ENCODE measurements around the gene PHKA2.
A peak's percentile ranks its signal among the peaks of the same experiment; 100 is the strongest.

Gene PHKA2

DNA sequence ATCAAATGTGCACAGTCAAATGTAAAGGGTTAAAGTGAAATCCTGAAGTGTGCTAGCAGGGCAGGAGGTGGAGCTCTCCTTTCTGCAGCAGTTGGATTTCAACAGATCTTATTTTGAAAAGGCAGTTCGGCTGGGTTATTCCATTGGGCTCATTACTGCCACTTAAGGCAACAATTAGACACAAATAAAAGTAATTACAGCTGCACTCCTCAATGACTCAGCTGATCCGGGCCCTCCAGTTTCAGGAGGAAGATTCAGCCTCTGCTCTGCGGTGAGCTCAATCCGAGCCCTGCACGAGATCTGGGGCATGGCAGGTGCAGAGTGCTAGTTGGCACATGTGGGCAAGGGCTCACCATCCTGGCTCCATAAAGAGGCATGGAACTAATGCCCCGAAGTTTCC is 85.4 kb downstream of the PHKA2 start:
- TF ChIP-seq, protein P1, sequence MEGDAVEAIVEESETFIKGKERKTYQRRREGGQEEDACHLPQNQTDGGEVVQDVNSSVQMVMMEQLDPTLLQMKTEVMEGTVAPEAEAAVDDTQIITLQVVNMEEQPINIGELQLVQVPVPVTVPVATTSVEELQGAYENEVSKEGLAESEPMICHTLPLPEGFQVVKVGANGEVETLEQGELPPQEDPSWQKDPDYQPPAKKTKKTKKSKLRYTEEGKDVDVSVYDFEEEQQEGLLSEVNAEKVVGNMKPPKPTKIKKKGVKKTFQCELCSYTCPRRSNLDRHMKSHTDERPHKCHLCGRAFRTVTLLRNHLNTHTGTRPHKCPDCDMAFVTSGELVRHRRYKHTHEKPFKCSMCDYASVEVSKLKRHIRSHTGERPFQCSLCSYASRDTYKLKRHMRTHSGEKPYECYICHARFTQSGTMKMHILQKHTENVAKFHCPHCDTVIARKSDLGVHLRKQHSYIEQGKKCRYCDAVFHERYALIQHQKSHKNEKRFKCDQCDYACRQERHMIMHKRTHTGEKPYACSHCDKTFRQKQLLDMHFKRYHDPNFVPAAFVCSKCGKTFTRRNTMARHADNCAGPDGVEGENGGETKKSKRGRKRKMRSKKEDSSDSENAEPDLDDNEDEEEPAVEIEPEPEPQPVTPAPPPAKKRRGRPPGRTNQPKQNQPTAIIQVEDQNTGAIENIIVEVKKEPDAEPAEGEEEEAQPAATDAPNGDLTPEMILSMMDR (IDR thresholded peaks at IDR 0.05; ENCODE audit: low read depth, low read length, missing control alignments), result no peak
- DNase-seq, result no peak

DNA sequence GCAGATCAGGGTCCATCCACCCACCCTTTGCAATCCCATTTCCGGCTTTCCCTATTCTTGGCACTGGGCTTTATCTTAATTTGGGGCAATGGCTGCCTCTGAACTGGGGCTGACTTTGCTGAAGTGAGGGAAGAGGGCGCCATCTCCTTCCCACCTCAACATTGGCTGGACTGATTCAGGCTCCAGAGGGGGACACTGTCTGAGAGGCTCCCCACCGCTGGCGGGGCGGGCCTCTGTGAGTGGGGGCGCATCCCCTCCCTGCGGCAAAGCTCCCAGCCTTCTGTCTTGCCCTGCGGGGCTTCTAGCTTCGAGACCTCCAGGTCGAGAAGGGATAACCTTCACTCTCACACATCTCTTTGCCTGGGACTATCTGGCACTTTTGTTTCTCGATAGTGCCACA is 85.8 kb downstream of the PHKA2 start:
- TF ChIP-seq, protein P1 (IDR thresholded peaks at IDR 0.05; ENCODE audit: low read depth, low read length, missing control alignments), result no peak
- no peaks in the 10 kb centered on the region for H3K36me3 ChIP-seq (replicated peaks)
- no peak overlapping the region for H3K27ac ChIP-seq
- DNase-seq, result no peak
- H3K27me3 ChIP-seq (replicated peaks), result no peaks in the 10 kb centered on the region
- H3K4me3 ChIP-seq (ENCODE audit: low read depth, low read length), result no peak overlapping the region
- in situ Hi-C loops (cut with HindIII; ENCODE audit: low pct_ligation_motif_present, low sequenced_read_pairs), result no loop called here

More for the DNA sequence above, 85.4 kb downstream of the PHKA2 start:
- Histone ChIP-seq H3K27me3 (replicated peaks) (no peaks in the 10 kb centered on the region), H3K27ac (no peak overlapping the region), H3K36me3 (replicated peaks) (no peaks in the 10 kb centered on the region), H3K4me3 (ENCODE audit: low read depth, low read length) (no peak overlapping the region)
- in situ Hi-C loops (cut with HindIII; ENCODE audit: low pct_ligation_motif_present, low sequenced_read_pairs), result no loop called here

DNA sequence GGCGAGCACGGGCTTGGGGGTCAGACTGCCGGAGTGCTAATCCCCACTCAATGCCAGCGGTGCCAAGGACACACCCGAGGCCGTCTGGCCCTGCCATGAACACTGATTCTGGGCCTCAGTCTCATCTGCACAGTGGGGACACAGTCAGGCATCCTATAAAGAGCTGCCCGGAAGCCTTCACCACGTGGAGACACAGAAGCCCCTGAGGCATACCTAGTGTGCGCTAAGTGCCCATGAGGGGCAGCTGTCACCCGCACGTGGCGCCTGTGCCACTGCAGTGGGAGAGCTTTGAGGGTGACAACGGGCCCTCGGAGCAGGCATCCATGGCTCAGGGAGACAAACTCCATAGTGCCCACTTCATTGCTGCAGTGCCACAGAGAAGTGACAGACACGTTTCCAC is 86.3 kb downstream of the PHKA2 start:
- no peak for DNase-seq
- no peak overlapping the region for H3K27ac ChIP-seq
- no peaks in the 10 kb centered on the region for H3K27me3 ChIP-seq (replicated peaks)
- in situ Hi-C loops (cut with HindIII; ENCODE audit: low pct_ligation_motif_present, low sequenced_read_pairs), result no loop called here
- TF ChIP-seq, protein P1 (IDR thresholded peaks at IDR 0.05; ENCODE audit: low read depth, low read length, missing control alignments), result no peak
- H3K4me3 ChIP-seq (ENCODE audit: low read depth, low read length), result no peak overlapping the region
- H3K36me3 ChIP-seq (replicated peaks), result no peaks in the 10 kb centered on the region

DNA sequence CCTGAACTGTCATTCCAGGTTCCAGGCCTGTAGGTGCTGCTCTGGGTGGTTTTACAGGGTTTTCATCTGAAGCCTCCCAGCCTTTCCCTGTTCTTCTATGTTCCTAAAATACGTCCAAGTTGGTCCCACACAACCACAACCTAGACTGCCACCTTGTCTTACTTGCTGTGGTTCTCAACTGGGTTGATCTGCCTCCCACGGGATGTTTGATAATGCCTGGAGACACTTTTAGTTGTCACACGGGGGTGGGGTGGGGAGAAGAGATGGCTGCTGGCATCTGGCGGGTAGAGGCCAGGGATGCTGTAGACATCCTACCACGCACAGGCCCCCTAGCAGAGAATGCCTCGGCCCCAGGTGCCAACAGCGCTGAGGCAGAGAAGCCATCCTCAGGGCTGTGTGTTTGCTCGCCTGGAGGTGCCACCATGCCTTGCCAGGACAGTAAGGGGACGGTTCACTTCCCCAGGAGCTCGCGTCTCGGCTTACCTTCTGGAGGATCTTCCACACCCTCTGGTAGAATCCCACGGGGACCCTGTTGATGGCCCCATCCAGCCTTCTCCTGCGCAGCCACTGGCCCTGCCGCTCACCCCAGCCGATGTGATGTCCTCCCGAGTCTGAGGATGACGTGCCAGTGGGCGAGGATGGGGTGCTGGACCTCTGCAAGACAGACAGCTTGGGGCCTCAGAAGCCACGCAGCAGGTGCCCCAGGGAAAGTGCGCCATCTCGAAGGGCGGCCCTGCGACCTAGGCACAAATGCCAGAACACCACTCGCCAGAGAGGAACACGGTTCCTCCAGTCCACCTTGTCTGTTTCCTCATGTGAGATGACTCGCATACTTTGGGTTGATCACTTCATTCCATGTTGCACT is 87.0 kb downstream of the PHKA2 start:
- in situ Hi-C loops (cut with HindIII; ENCODE audit: low pct_ligation_motif_present, low sequenced_read_pairs), result no loop called here
- Histone ChIP-seq H3K27me3 (replicated peaks) (no peaks in the 10 kb centered on the region), H3K4me3 (ENCODE audit: low read depth, low read length) (no peak overlapping the region), H3K36me3 (replicated peaks) (no peaks in the 10 kb centered on the region), H3K27ac (no peak overlapping the region)
- no peak for DNase-seq
- TF ChIP-seq, protein P1 (IDR thresholded peaks at IDR 0.05; ENCODE audit: low read depth, low read length, missing control alignments), result no peak

DNA sequence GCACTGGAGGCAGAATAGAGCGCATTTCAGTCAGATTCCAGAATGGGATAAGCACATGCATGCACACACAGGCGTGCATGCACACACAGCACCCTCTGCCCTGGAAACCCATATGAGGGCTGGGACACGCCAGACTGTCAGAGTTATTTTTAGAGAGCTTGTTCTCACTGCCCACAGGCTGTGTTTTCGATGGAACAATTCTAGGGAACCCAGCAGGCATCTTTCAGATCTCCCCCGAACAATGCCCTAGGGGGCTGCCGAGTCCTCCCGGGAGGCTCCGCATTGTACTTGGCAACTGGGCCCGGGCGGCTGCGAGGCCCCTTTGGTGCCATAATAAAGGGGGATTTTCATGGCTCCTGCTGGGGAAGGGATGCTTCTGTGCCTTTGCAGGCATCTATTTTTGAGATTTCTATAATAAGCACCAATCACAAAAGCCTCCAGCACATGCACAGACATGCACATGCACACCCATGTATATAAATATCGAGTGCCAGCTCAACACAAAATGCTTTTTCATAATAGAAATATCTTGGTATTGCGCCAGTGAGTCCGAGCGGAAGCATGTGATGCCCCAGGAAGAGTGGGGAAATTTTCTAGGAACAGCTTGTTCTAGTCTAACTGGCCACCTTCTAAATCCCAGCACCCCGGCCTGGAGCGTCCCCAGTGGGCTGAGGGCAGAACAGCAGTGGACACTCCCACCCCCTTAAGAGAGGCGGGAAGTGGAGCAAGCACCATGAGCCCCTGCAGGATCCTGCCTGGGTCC is 88.5 kb downstream of the PHKA2 start:
- no peaks in the 10 kb centered on the region for H3K36me3 ChIP-seq (replicated peaks)
- peak; percentile 34 for DNase-seq
- TF ChIP-seq, protein P1 (IDR thresholded peaks at IDR 0.05; ENCODE audit: low read depth, low read length, missing control alignments), result peak; percentile 74
- in situ Hi-C loops (cut with HindIII; ENCODE audit: low pct_ligation_motif_present, low sequenced_read_pairs), result no loop called here
- H3K27ac ChIP-seq, result no peak overlapping the region
- no peaks in the 10 kb centered on the region for H3K27me3 ChIP-seq (replicated peaks)
- no peak overlapping the region for H3K4me3 ChIP-seq (ENCODE audit: low read depth, low read length)
